ENCODE results near the gene MAML1. TPM values are rescaled to one million over a fixed set of nuclear protein-coding genes. Genes with fewer than 3 reads are reported as not detected.

The MAML1 gene
- total and polyA plus RNA-seq, 2 donors (not counting 1 experiment from before 2014, with no cell fraction given): 12.0 to 50.6 TPM

DNA sequence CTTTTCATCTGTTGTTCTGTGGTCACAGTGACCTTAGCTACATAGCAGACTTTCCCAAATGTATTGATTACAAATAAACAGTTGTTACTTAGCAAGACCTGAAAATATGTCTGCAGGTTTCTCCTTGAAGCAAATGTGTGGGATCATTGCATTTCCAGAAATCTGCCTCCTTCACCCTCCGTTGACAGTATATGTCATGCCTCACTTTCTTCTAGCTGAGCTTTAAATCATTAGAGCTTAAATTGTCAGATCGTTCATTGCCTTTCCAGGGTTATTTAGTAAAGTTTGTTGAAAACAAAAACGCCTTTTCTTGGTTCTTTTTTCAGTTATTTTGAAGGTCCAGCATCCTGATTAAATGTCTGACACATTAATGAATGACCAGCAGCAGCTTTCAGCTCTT is 2.3 kb upstream of the MAML1 start:
- no peak overlapping the region for H3K4me3 Mint-ChIP-seq
- Histone ChIP-seq H3K4me1 (ENCODE audit: control insufficient read depth in 2 of 2, insufficient read depth in 2 of 2, low read length in 2 of 2) (peaks cover 19 to 23% of the 10 kb centered on the region in 2 donors), H3K27ac (ENCODE audit: low read length in 2 of 2) (no peak overlapping the region), H4K20me1 (ENCODE audit: control insufficient read depth, insufficient read depth, low read length, poor library complexity, severe bottlenecking) (peaks cover 14% of the 10 kb centered on the region), H3K4me3 (ENCODE audit: control extremely low read depth in 1 of 5, extremely low read depth in 1 of 5, insufficient read depth in 1 of 5, low read depth in 2 of 5, low read length in 4 of 5) (no peak overlapping the region), H3K36me3 (replicated peaks in 1 of 2; ENCODE audit: control extremely low read depth in 1 of 2, control insufficient read depth in 1 of 2, extremely low read depth in 1 of 2, insufficient read depth in 2 of 2, low read length in 1 of 2) (peaks cover 0 to 39% of the 10 kb centered on the region in 2 experiments), H2AFZ (ENCODE audit: insufficient read depth, low read depth, low read length, poor library complexity, severe bottlenecking) (no peak overlapping the region), H3K4me2 (replicated peaks; ENCODE audit: low read depth, low read length, poor library complexity, severe bottlenecking) (no peak overlapping the region), H3K9me3 (ENCODE audit: control extremely low read depth in 1 of 3, control insufficient read depth in 2 of 3, insufficient read depth in 1 of 3, low read length in 2 of 3) (no peaks in the 10 kb centered on the region), H3K9ac (ENCODE audit: low read length) (no peak overlapping the region), H3K79me2 (ENCODE audit: control insufficient read depth, insufficient read depth, low read length) (peaks cover 21% of the 10 kb centered on the region), H3K27me3 (replicated peaks in 1 of 4; ENCODE audit: control extremely low read depth in 1 of 4, control insufficient read depth in 3 of 4, insufficient read depth in 4 of 4, low read length in 3 of 4) (no peaks in the 10 kb centered on the region)
- DNase-seq (no peak), ATAC-seq (ENCODE audit: low read depth) (no peak)
- no peak for TF ChIP-seq EZH2 (IDR thresholded peaks at IDR 0.05; ENCODE audit: borderline replicate concordance, insufficient read depth, low read depth, low read length, poor library complexity, severe bottlenecking)
- TF ChIP-seq, protein P1, sequence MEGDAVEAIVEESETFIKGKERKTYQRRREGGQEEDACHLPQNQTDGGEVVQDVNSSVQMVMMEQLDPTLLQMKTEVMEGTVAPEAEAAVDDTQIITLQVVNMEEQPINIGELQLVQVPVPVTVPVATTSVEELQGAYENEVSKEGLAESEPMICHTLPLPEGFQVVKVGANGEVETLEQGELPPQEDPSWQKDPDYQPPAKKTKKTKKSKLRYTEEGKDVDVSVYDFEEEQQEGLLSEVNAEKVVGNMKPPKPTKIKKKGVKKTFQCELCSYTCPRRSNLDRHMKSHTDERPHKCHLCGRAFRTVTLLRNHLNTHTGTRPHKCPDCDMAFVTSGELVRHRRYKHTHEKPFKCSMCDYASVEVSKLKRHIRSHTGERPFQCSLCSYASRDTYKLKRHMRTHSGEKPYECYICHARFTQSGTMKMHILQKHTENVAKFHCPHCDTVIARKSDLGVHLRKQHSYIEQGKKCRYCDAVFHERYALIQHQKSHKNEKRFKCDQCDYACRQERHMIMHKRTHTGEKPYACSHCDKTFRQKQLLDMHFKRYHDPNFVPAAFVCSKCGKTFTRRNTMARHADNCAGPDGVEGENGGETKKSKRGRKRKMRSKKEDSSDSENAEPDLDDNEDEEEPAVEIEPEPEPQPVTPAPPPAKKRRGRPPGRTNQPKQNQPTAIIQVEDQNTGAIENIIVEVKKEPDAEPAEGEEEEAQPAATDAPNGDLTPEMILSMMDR (IDR thresholded peaks at IDR 0.05): no peak
- no peak overlapping the region for H3K27ac Mint-ChIP-seq
- no peaks in the 10 kb centered on the region for H3K9me3 Mint-ChIP-seq (ENCODE audit: insufficient read depth)
- WGBS (ENCODE audit: insufficient coverage): 83% methylated on average over 1 of the region's 3 CpGs
- intact Hi-C loops (cut with micrococcal nuclease): loop anchor here (5.0 kb wide), 2 partner anchors 562 to 762 kb away; partner anchors contain the start of genes CNOT6 and MAPK9
- ChIA-PET POLR2A (interaction anchor here (0.6 to 0.7 kb wide), 2 partner anchors 33 to 66 kb away, joined by 3 to 6 read pairs; no protein-coding TSS in a partner anchor), CTCF (interaction anchor here (1.8 kb wide), 1 partner anchor 33 kb away, joined by 5 read pairs; no protein-coding TSS in a partner anchor)
- no peaks in the 10 kb centered on the region for H3K27me3 Mint-ChIP-seq
- H3K4me1 Mint-ChIP-seq: peaks cover 30% of the 10 kb centered on the region

DNA sequence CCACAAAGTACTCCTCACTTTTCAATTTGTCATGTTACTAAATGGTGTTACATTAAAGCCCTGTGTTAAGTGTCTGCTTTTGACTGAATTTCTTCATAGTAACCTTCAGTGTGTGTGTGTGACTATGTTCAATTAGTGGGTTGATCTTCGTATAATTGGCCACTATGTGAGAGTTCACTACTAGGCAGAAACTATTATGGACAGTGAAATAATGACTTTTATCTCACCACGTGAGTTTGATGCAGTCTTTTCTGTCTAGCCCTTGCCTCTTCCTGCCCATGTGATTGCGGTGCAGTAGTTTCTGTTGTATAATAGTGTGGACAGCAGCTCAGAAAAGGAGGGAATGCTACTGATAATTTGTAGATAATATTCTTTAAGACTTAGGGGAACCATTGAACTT is 1.8 kb upstream of the MAML1 start:
- no peak for DNase-seq
- ATAC-seq (ENCODE audit: low read depth): no peak
- no peak overlapping the region for H3K4me3 ChIP-seq (ENCODE audit: control extremely low read depth in 1 of 5, extremely low read depth in 1 of 5, insufficient read depth in 1 of 5, low read depth in 2 of 5, low read length in 4 of 5)
- Mint-ChIP-seq H3K9me3 (ENCODE audit: insufficient read depth) (no peaks in the 10 kb centered on the region), H3K27ac (no peak overlapping the region), H3K27me3 (no peaks in the 10 kb centered on the region), H3K4me3 (no peak overlapping the region), H3K4me1 (peaks cover 33% of the 10 kb centered on the region)
- H3K36me3 ChIP-seq (replicated peaks in 1 of 2; ENCODE audit: control extremely low read depth in 1 of 2, control insufficient read depth in 1 of 2, extremely low read depth in 1 of 2, insufficient read depth in 2 of 2, low read length in 1 of 2): peaks cover 0 to 36% of the 10 kb centered on the region in 2 experiments
- CTCF ChIA-PET: interaction anchor here (1.8 kb wide), 1 partner anchor 32 kb away, joined by 5 read pairs; no protein-coding TSS in a partner anchor
- H3K4me1 ChIP-seq (ENCODE audit: control insufficient read depth in 2 of 2, insufficient read depth in 2 of 2, low read length in 2 of 2): peaks cover 19 to 23% of the 10 kb centered on the region in 2 donors
- no peak overlapping the region for H3K4me2 ChIP-seq (replicated peaks; ENCODE audit: low read depth, low read length, poor library complexity, severe bottlenecking)
- H3K27ac ChIP-seq (ENCODE audit: low read length in 2 of 2): no peak overlapping the region
- TF ChIP-seq, protein P1 (IDR thresholded peaks at IDR 0.05): no peak
- no peak for TF ChIP-seq EZH2 (IDR thresholded peaks at IDR 0.05; ENCODE audit: borderline replicate concordance, insufficient read depth, low read depth, low read length, poor library complexity, severe bottlenecking)
- peaks cover 26% of the 10 kb centered on the region for H3K79me2 ChIP-seq (ENCODE audit: control insufficient read depth, insufficient read depth, low read length)
- no peaks in the 10 kb centered on the region for H3K27me3 ChIP-seq (replicated peaks in 1 of 4; ENCODE audit: control extremely low read depth in 1 of 4, control insufficient read depth in 3 of 4, insufficient read depth in 4 of 4, low read length in 3 of 4)
- no peaks in the 10 kb centered on the region for H3K9me3 ChIP-seq (ENCODE audit: control extremely low read depth in 1 of 3, control insufficient read depth in 2 of 3, insufficient read depth in 1 of 3, low read length in 2 of 3)
- WGBS (ENCODE audit: insufficient coverage): 92% methylated on average over 2 of the region's 3 CpGs
- no peak overlapping the region for H3K9ac ChIP-seq (ENCODE audit: low read length)
- H4K20me1 ChIP-seq (ENCODE audit: control insufficient read depth, insufficient read depth, low read length, poor library complexity, severe bottlenecking): peaks cover 17% of the 10 kb centered on the region
- H2AFZ ChIP-seq (ENCODE audit: insufficient read depth, low read depth, low read length, poor library complexity, severe bottlenecking): no peak overlapping the region
- intact Hi-C loops (cut with micrococcal nuclease): loop anchor here (5.0 kb wide), 2 partner anchors 561 to 761 kb away; partner anchors contain the start of genes CNOT6 and MAPK9
- POLR2A ChIA-PET: interaction anchor here (0.6 kb wide), 2 partner anchors 66 to 131 kb away, joined by 6 to 8 read pairs; no protein-coding TSS in a partner anchor

Measured in B cell (primary cell).